Measurements from ENCODE around the gene PDLIM4. TPM values are rescaled to one million over a fixed set of nuclear protein-coding genes. Genes with fewer than 3 reads are reported as not detected.

Gene PDLIM4
- total RNA-seq, 1 donor from 2014 or later: 55.1 TPM

DNA sequence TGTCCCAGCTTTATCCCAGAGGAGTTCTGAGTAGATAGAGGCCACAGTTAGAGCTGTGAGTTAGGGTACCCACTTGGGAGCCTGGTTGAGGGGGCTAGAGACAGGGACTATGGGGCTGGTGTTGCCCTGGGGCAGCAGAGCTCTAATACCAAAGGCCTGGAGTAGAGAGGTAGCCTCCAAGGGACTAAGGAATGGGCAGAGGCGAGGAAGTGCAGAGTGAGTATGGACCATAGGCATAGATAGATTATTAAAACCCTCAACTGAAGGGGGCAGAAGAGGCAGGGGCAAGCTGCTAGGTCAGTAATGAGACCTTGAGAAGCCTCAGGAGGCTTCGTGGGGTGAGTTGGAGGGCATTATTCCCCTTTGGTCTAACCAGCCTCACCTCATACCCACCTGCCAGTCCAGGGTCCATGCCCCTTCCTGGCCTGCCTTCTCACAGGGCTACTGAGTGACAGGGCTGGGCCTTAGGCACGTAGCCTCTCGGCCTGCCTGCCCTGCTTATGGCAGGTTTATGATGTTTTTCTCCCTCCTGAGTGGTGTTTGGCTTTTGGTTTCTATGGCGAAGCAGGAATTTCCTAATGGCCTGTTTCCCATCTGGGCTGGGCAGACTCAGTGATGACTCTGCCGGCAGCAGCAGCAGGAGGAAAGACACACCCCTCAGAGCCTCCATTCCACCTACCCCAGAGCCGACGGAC is 8.0 kb downstream of the PDLIM4 start:
- Mint-ChIP-seq H3K27me3 (ENCODE audit: low read depth) (no peaks in the 10 kb centered on the region), H3K4me1 (ENCODE audit: low read depth) (peaks cover 57% of the 10 kb centered on the region), H3K4me3 (ENCODE audit: unreplicated experiment) (no peak overlapping the region), H3K36me3 (ENCODE audit: low read depth) (peaks cover 25% of the 10 kb centered on the region), H3K27ac (ENCODE audit: unreplicated experiment) (peak overlapping the region; percentile 95), H3K9me3 (ENCODE audit: low read depth) (no peaks in the 10 kb centered on the region)
- TF ChIP-seq, protein P1, sequence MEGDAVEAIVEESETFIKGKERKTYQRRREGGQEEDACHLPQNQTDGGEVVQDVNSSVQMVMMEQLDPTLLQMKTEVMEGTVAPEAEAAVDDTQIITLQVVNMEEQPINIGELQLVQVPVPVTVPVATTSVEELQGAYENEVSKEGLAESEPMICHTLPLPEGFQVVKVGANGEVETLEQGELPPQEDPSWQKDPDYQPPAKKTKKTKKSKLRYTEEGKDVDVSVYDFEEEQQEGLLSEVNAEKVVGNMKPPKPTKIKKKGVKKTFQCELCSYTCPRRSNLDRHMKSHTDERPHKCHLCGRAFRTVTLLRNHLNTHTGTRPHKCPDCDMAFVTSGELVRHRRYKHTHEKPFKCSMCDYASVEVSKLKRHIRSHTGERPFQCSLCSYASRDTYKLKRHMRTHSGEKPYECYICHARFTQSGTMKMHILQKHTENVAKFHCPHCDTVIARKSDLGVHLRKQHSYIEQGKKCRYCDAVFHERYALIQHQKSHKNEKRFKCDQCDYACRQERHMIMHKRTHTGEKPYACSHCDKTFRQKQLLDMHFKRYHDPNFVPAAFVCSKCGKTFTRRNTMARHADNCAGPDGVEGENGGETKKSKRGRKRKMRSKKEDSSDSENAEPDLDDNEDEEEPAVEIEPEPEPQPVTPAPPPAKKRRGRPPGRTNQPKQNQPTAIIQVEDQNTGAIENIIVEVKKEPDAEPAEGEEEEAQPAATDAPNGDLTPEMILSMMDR (IDR thresholded peaks at IDR 0.05): peak; percentile 53
- no peak for DNase-seq (ENCODE audit: low spot score)

- Mint-ChIP-seq H3K27me3 (ENCODE audit: low read depth) (no peaks in the 10 kb centered on the region), H3K4me3 (ENCODE audit: unreplicated experiment) (no peak overlapping the region)
These were observed 8.7 kb downstream of the PDLIM4 start for GRCh38 chr5:132266031-132266835.

DNA sequence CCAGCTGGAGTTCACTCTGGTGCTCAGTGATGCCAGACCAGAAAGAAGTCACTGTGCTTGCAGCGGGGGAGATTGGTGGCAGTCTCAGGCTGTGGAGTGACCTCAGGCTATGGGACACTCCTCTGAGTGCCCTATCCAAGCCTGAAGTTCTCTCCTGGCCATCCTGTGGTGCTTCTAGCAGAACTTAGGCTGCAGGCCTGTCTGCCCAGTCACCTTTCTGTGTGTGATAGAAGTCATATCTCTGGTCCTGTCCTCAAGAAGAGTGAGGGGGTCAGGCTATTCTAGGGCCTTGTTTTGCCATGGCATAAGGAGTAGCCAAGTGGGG is 9.3 kb downstream of the PDLIM4 start:
- DNase-seq (ENCODE audit: low spot score): no peak
- Mint-ChIP-seq H3K27ac (ENCODE audit: unreplicated experiment) (no peak overlapping the region), H3K36me3 (ENCODE audit: low read depth) (peaks cover 26% of the 10 kb centered on the region), H3K9me3 (ENCODE audit: low read depth) (no peaks in the 10 kb centered on the region), H3K4me1 (ENCODE audit: low read depth) (peaks cover 46% of the 10 kb centered on the region), H3K27me3 (ENCODE audit: low read depth) (no peaks in the 10 kb centered on the region), H3K4me3 (ENCODE audit: unreplicated experiment) (no peak overlapping the region)
- TF ChIP-seq, protein P1 (IDR thresholded peaks at IDR 0.05): no peak

More at GRCh38 chr5:132266031-132266835, 8.7 kb downstream of the PDLIM4 start:
- TF ChIP-seq, protein P1 (IDR thresholded peaks at IDR 0.05): no peak
- H3K27ac Mint-ChIP-seq (ENCODE audit: unreplicated experiment): peak overlapping the region; percentile 95
- no peaks in the 10 kb centered on the region for H3K9me3 Mint-ChIP-seq (ENCODE audit: low read depth)
- peaks cover 27% of the 10 kb centered on the region for H3K36me3 Mint-ChIP-seq (ENCODE audit: low read depth)
- H3K4me1 Mint-ChIP-seq (ENCODE audit: low read depth): peaks cover 50% of the 10 kb centered on the region
- no peak for DNase-seq (ENCODE audit: low spot score)

DNA sequence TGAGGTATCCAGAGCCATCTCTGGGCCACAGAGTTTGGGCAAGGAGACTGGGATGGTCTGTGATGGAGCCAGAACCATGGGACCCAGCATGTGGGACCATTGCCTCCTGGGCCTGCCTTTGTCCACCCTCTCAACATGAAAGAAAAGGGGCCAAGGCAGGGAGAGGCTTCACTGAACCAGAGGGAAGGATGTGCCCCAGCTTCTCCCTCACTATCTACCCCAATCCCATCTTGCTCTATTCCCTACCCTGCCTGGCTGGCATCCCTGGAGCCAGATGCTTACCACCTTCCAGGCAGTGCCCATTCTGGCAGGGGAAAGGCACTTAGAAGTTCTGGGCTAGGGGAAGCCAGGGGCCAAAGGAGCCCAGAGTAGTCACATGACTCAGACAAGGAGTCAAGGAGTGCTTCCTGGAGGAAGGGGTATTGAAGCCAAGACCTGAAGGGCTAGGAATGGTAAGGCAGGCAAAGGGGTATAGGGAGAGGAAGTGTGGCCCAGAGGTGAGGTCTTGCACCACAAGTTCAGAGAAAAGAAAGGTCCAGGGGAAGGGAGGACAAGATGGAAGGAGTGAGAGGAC is 9.8 kb downstream of the PDLIM4 start:
- Mint-ChIP-seq H3K4me3 (ENCODE audit: unreplicated experiment) (no peak overlapping the region), H3K27ac (ENCODE audit: unreplicated experiment) (peak overlapping the region; percentile 78)

More for the DNA sequence above, 9.8 kb downstream of the PDLIM4 start:
- Mint-ChIP-seq H3K27me3 (ENCODE audit: low read depth) (no peaks in the 10 kb centered on the region), H3K36me3 (ENCODE audit: low read depth) (peaks cover 24% of the 10 kb centered on the region), H3K9me3 (ENCODE audit: low read depth) (no peaks in the 10 kb centered on the region), H3K4me1 (ENCODE audit: low read depth) (peaks cover 41% of the 10 kb centered on the region)
- DNase-seq (ENCODE audit: low spot score): no peak
- TF ChIP-seq, protein P1 (IDR thresholded peaks at IDR 0.05): no peak

Measured in chondrocyte (in vitro differentiated cells).